GM18873 (cell line): ENCODE results near the gene CDK5RAP2.

Source experiments
- ATAC-seq: cut with Tn5 transposase; IDR thresholded peaks from one replicate; pipeline ENCODE4 v1.9.1; 2021; ENCODE audit warnings: mild to moderate bottlenecking, moderate library complexity, moderate number of reproducible peaks; ENCODE audit not compliant: unreplicated experiment, low FRiP score

The CDK5RAP2 gene

GRCh38 chr9:120389867-120390266 is 190.1 kb downstream of the CDK5RAP2 start:
- ATAC-seq = no peak

GRCh38 chr9:120389300-120389699 is 190.7 kb downstream of the CDK5RAP2 start:
- ATAC-seq = no peak

GRCh38 chr9:120388003-120388855 is 191.7 kb downstream of the CDK5RAP2 start:
- ATAC-seq = no peak

GRCh38 chr9:120387257-120388002 is 192.5 kb downstream of the CDK5RAP2 start:
- no peak for ATAC-seq

GRCh38 chr9:120386390-120387131 is 193.4 kb downstream of the CDK5RAP2 start:
- ATAC-seq = no peak

GRCh38 chr9:120385606-120386389 is 194.2 kb downstream of the CDK5RAP2 start:
- no peak for ATAC-seq

GRCh38 chr9:120384925-120385272 is 195.1 kb downstream of the CDK5RAP2 start:
- ATAC-seq = no peak

- no peak for ATAC-seq
Measured at GRCh38 chr9:120383999-120384924, 195.7 kb downstream of the CDK5RAP2 start.

- ATAC-seq = no peak
Measured at GRCh38 chr9:120383611-120383998, 196.4 kb downstream of the CDK5RAP2 start.

- no peak for ATAC-seq
Measured at GRCh38 chr9:120382453-120382852, 197.5 kb downstream of the CDK5RAP2 start.

GRCh38 chr9:120381839-120382238 is 198.1 kb downstream of the CDK5RAP2 start:
- no peak for ATAC-seq

- no peak for ATAC-seq
Measured at GRCh38 chr9:120379611-120380010, 200.4 kb downstream of the CDK5RAP2 start.

GRCh38 chr9:120378680-120379079 is 201.3 kb downstream of the CDK5RAP2 start:
- no peak for ATAC-seq

GRCh38 chr9:120377268-120378159 is 202.5 kb downstream of the CDK5RAP2 start:
- ATAC-seq = no peak

- ATAC-seq = no peak
Measured at GRCh38 chr9:120376101-120376500, 203.9 kb downstream of the CDK5RAP2 start.

- no peak for ATAC-seq
Measured at GRCh38 chr9:120375316-120375715, 204.7 kb downstream of the CDK5RAP2 start.

- ATAC-seq = no peak
Measured at GRCh38 chr9:120374817-120375216, 205.2 kb downstream of the CDK5RAP2 start.

GRCh38 chr9:120374239-120374638 is 205.7 kb downstream of the CDK5RAP2 start:
- ATAC-seq = no peak
